ENCODE data around the gene COL18A1. TPM values are rescaled to one million over a fixed set of nuclear protein-coding genes. Genes with fewer than 3 reads are reported as not detected.

Gene COL18A1
- total RNA-seq, 4 donors from 2014 or later = 124 to 224 (median 173) TPM

GRCh38 chr21:45438391-45439145, 33.6 kb downstream of the COL18A1 start:
- no peaks in the 10 kb centered on the region for H3K9me3 ChIP-seq
- peak overlapping the region; percentile 42 to 84 (median 68) for H3K27ac ChIP-seq
- H3K27me3 ChIP-seq = no peaks in the 10 kb centered on the region
- H3K36me3 ChIP-seq = no peaks in the 10 kb centered on the region
- WGBS, 2 donors = 53% methylated on average over 26 of the region's 26 CpGs
- TF ChIP-seq, protein P1, sequence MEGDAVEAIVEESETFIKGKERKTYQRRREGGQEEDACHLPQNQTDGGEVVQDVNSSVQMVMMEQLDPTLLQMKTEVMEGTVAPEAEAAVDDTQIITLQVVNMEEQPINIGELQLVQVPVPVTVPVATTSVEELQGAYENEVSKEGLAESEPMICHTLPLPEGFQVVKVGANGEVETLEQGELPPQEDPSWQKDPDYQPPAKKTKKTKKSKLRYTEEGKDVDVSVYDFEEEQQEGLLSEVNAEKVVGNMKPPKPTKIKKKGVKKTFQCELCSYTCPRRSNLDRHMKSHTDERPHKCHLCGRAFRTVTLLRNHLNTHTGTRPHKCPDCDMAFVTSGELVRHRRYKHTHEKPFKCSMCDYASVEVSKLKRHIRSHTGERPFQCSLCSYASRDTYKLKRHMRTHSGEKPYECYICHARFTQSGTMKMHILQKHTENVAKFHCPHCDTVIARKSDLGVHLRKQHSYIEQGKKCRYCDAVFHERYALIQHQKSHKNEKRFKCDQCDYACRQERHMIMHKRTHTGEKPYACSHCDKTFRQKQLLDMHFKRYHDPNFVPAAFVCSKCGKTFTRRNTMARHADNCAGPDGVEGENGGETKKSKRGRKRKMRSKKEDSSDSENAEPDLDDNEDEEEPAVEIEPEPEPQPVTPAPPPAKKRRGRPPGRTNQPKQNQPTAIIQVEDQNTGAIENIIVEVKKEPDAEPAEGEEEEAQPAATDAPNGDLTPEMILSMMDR (IDR thresholded peaks at IDR 0.05) = no peak
- TF ChIP-seq POLR2A (IDR thresholded peaks at IDR 0.05) (no peak), EP300 (IDR thresholded peaks at IDR 0.05) (no peak)
- H3K4me1 ChIP-seq = peaks cover 0 to 32% (median 12%) of the 10 kb centered on the region in 4 donors
- DNase-seq (ENCODE audit: low spot score in 2 of 2) = no peak
- peak overlapping the region in 3 of 4 donors; percentile 26 to 45 (median 34) for H3K4me3 ChIP-seq

- Histone ChIP-seq H3K36me3 (no peaks in the 10 kb centered on the region), H3K4me1 (peaks cover 0 to 25% (median 11%) of the 10 kb centered on the region in 4 donors), H3K4me3 (peak overlapping the region in 3 of 4 donors; percentile 26 to 45 (median 34)), H3K27ac (peak overlapping the region; percentile 42 to 84 (median 68)), H3K27me3 (no peaks in the 10 kb centered on the region), H3K9me3 (no peaks in the 10 kb centered on the region)
- TF ChIP-seq, protein P1 (IDR thresholded peaks at IDR 0.05) = peak; percentile 96 to 100 (median 97)
- TF ChIP-seq POLR2A (IDR thresholded peaks at IDR 0.05) (no peak), EP300 (IDR thresholded peaks at IDR 0.05) (peak; percentile 73 to 86)
- WGBS, 2 donors = 4 to 12% methylated on average over 43 to 58 of the region's 58 CpGs
- peak; percentile 74 to 85 for DNase-seq (ENCODE audit: low spot score in 2 of 2)
These were observed 34.4 kb downstream of the COL18A1 start for GRCh38 chr21:45439161-45439872.

- Histone ChIP-seq H3K36me3 (no peaks in the 10 kb centered on the region), H3K4me1 (peaks cover 0 to 18% (median 11%) of the 10 kb centered on the region in 4 donors), H3K9me3 (no peaks in the 10 kb centered on the region), H3K4me3 (no peak overlapping the region), H3K27me3 (no peaks in the 10 kb centered on the region), H3K27ac (peak overlapping the region in 2 of 4 donors; percentile 78 to 84)
- no peak for TF ChIP-seq POLR2A (IDR thresholded peaks at IDR 0.05)
- no peak for TF ChIP-seq EP300 (IDR thresholded peaks at IDR 0.05)
- TF ChIP-seq, protein P1 (IDR thresholded peaks at IDR 0.05) = no peak
- no peak for DNase-seq (ENCODE audit: low spot score in 2 of 2)
- 93% methylated on average over 26 to 28 of the region's 28 CpGs for WGBS, 2 donors
These were observed 35.0 kb downstream of the COL18A1 start for GRCh38 chr21:45439901-45440461.

DNA sequence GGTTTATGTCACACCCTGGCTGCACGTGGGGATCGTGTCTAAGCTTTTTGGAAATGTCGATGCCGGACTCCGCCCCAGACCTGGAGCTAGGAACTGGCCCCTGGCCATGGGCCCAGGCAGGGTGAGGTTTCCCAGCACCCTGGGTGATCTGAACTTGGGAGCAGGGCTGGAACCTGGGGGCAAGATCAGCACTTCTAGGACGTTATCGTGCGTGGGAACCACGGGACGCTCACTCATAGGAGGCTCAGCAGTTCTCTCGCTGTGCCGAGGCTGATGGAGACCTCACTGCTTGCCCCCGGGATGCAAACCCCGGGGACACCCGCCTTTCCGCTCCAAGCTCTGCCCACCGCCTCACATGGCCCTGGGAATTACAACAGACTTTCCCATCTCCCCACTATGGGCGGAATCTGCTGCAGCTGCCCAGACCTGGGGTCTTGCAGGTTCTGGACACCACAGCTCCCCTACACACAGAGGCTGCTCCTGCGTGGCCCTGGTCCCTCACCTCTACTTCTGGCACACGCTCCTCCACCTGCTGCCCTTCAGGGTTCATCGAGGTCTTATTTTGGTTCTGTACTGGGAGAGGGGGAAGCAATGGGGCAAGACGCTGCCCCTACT, 35.9 kb downstream of the COL18A1 start:
- Histone ChIP-seq H3K4me3 (no peak overlapping the region), H3K4me1 (peaks cover 0 to 18% (median 11%) of the 10 kb centered on the region in 4 donors), H3K9me3 (no peaks in the 10 kb centered on the region), H3K27me3 (no peaks in the 10 kb centered on the region), H3K36me3 (no peaks in the 10 kb centered on the region), H3K27ac (no peak overlapping the region)
- no peak for TF ChIP-seq POLR2A (IDR thresholded peaks at IDR 0.05)
- TF ChIP-seq, protein P1 (IDR thresholded peaks at IDR 0.05) = no peak
- WGBS, 2 donors = 85 to 90% methylated on average over 19 to 22 of the region's 22 CpGs
- DNase-seq (ENCODE audit: low spot score in 2 of 2) = no peak
